SK-N-SH (cell line): ENCODE measurements around the gene DYDC2. TPM values are rescaled to one million over a fixed set of nuclear protein-coding genes. Genes with fewer than 3 reads are reported as not detected.

Experiments
- CTCF ChIA-PET: fragments of 300-600, 350-600 bp; formaldehyde crosslinking; extraction: SDS; loops from one replicate; lab custom pipeline; 2021; lab: Yijun Ruan, JAX
- POLR2A ChIA-PET: fragments of 350-600 bp; sonication (Branson Sonifier 250); formaldehyde crosslinking; extraction: SDS; loops from one replicate; lab custom pipeline; 2020; ENCODE audit warnings: antibody characterized with exemption, inconsistent platforms; lab: Yijun Ruan, JAX
- DNase-seq: peaks from one replicate; pipeline ENCODE4 v3.0.0; 2012
- H2AFZ ChIP-seq: fragments of 200-600 bp; sonication (generic); 2 replicates; pipeline ENCODE4 v1.8.1; 2016; ENCODE audit warnings: antibody characterized with exemption, mild to moderate bottlenecking, low read depth
- H3F3A ChIP-seq: fragments of 200-600 bp; sonication (generic); replicated peaks from 2 replicates; pipeline ENCODE3; 2016; ENCODE audit warnings: antibody characterized with exemption, mild to moderate bottlenecking; ENCODE audit not compliant: insufficient read depth
- H3K27ac ChIP-seq, 2 experiments: fragments of 200-500 bp in 1 of 2; fragments of 200-600 bp in 1 of 2; sonication (Bioruptor generic) in 1 of 2; sonication (generic), shearing (Covaris generic) in 1 of 2; 2 replicates each; pipeline versions ENCODE4 v1.5.1 to v1.6.1; 2014 to 2016; ENCODE audit warnings: low read depth in 2 of 2, inconsistent platforms in 1 of 2, low read length in 1 of 2, mild to moderate bottlenecking in 1 of 2, mixed read lengths in 1 of 2
- H3K27me3 ChIP-seq: fragments of 200-600 bp; sonication (generic), shearing (Covaris generic); 2 replicates; pipeline ENCODE4 v1.6.1; 2016; ENCODE audit warnings: mixed run types; ENCODE audit not compliant: insufficient read depth
- H3K36me3 ChIP-seq, 2 experiments: fragments of 200-500 bp in 1 of 2; fragments of 200-600 bp in 1 of 2; sonication (Bioruptor generic) in 1 of 2; sonication (generic) in 1 of 2; replicated peaks in 1 of 2; 2 replicates each; pipeline versions ENCODE3 to v1.5.1; 2014 to 2016; ENCODE audit warnings: low read length in 1 of 2, mild to moderate bottlenecking in 1 of 2; ENCODE audit not compliant: insufficient read depth in 2 of 2, control insufficient read depth in 1 of 2
- H3K4me1 ChIP-seq, 2 experiments: fragments of 200-500 bp in 1 of 2; fragments of 200-600 bp in 1 of 2; sonication (Bioruptor generic) in 1 of 2; sonication (generic), shearing (Covaris generic) in 1 of 2; 2 replicates each; pipeline versions ENCODE4 v1.5.1 to v1.6.1; 2014 to 2016; ENCODE audit warnings: low read depth in 1 of 2, low read length in 1 of 2, mixed run types in 1 of 2; ENCODE audit not compliant: insufficient read depth in 2 of 2, control insufficient read depth in 1 of 2
- H3K4me2 ChIP-seq: fragments of 200-600 bp; sonication (generic), shearing (Covaris generic); 2 replicates; pipeline ENCODE4 v1.6.1; 2017; ENCODE audit warnings: mixed run types
- H3K4me3 ChIP-seq, 2 experiments: fragments of 200-500 bp in 1 of 2; fragments of 200-600 bp in 1 of 2; sonication (Bioruptor generic) in 1 of 2; sonication (generic), shearing (Covaris generic) in 1 of 2; 2 replicates each; pipeline versions ENCODE4 v1.5.1 to v1.8.1; 2014 to 2016; ENCODE audit warnings: low read depth in 2 of 2, inconsistent platforms in 1 of 2, low read length in 1 of 2, mild to moderate bottlenecking in 1 of 2, mixed read lengths in 1 of 2, moderate library complexity in 1 of 2
- H3K79me2 ChIP-seq: fragments of 200-600 bp; sonication (generic); 2 replicates; pipeline ENCODE4 v1.8.1; 2017; ENCODE audit warnings: mild to moderate bottlenecking; ENCODE audit not compliant: insufficient read depth
- H3K9ac ChIP-seq: fragments of 200-600 bp; sonication (generic); 2 replicates; pipeline ENCODE4 v1.6.1; 2017; ENCODE audit warnings: mixed run types
- H3K9me2 ChIP-seq: fragments of 200-600 bp; sonication (generic); 2 replicates; pipeline ENCODE4 v1.6.1; 2017; ENCODE audit warnings: mixed run types
- H3K9me3 ChIP-seq: fragments of 200-600 bp; sonication (generic); 2 replicates; pipeline ENCODE4 v1.6.1; 2017; ENCODE audit warnings: mixed run types, mild to moderate bottlenecking, moderate library complexity
- H4K20me1 ChIP-seq: fragments of 200-600 bp; sonication (generic); 2 replicates; pipeline ENCODE4 v1.6.1; 2017; ENCODE audit warnings: mild to moderate bottlenecking, mixed run types; ENCODE audit not compliant: insufficient read depth
- EZH2phosphoT487 ChIP-seq: fragments of 200-600 bp; sonication (generic); IDR thresholded peaks from 2 replicates; pipeline ENCODE4 v1.6.1; 2017; ENCODE audit warnings: low read depth, mixed run types, mild to moderate bottlenecking, antibody characterized with exemption, moderate library complexity, borderline replicate concordance
- FOSL2 ChIP-seq: IDR thresholded peaks from 2 replicates; pipeline ENCODE4 v1.4.0; 2012; ENCODE audit warnings: low read depth, mild to moderate bottlenecking, moderate library complexity, borderline replicate concordance
- FOXJ3 ChIP-seq: sonication (generic); formaldehyde crosslinking; IDR thresholded peaks from 2 replicates; pipeline ENCODE4 v1.5.1; 2020; ENCODE audit warnings: mild to moderate bottlenecking, missing genetic modification reagents
- MAX ChIP-seq: IDR thresholded peaks from 2 replicates; pipeline ENCODE4 v1.4.0; 2012; ENCODE audit warnings: low read depth
- NFIC ChIP-seq: IDR thresholded peaks from 2 replicates; pipeline ENCODE4 v1.4.0; 2012; ENCODE audit warnings: borderline replicate concordance
- NRF1 ChIP-seq: IDR thresholded peaks from 2 replicates; pipeline ENCODE4 v1.6.1; 2012; ENCODE audit warnings: low read depth, mild to moderate bottlenecking, low read length
- RAD21 ChIP-seq: IDR thresholded peaks from 2 replicates; pipeline ENCODE4 v1.6.1; 2012; ENCODE audit warnings: mild to moderate bottlenecking, low read length
- RCOR1 ChIP-seq: fragments of 150-350 bp; IDR thresholded peaks from 2 replicates; pipeline ENCODE4 v1.6.1; 2017; ENCODE audit warnings: antibody characterized with exemption, low read length
- SIN3A ChIP-seq: IDR thresholded peaks from 2 replicates; pipeline ENCODE4 v1.6.1; 2012; ENCODE audit warnings: low read depth, mild to moderate bottlenecking, low read length, moderate library complexity, borderline replicate concordance
- TAF1 ChIP-seq: IDR thresholded peaks from 2 replicates; pipeline ENCODE4 v1.6.1; 2012; ENCODE audit warnings: low read depth, mild to moderate bottlenecking, low read length, moderate library complexity, borderline replicate concordance
- USF2 ChIP-seq: fragments of 150-350 bp; IDR thresholded peaks from 2 replicates; pipeline ENCODE4 v1.6.1; 2017; ENCODE audit warnings: antibody characterized with exemption, low read length, low read depth, borderline replicate concordance
- WGBS: methylation state at CpG from one replicate; pipeline ENCODE4 v1.1.6; 2017; ENCODE audit warnings: low lambda C conversion rate; 5-methylcytosine and 5-hydroxymethylcytosine counted together
- polyA plus RNA-seq, 3 experiments: library from polyadenylated mRNA; depleted of rRNA; stranded (reverse); fragments of >200 nt; gene quantifications; 2 replicates each; pipeline ENCODE4 v1.2.3, GENCODE V29; 2012

The DYDC2 gene
- polyA plus RNA-seq, 1 of the 3 experiments (the other 2 are of a cell fraction): 0.08 TPM

GRCh38 chr10:80406204-80406603 lies 49.6 kb downstream of the DYDC2 start:
- ChIA-PET POLR2A (no interaction called here), CTCF (interaction anchor here (0.6 to 3.5 kb wide), 5 partner anchors 9 to 100 kb away, joined by 3 to 16 read pairs (median 4); no protein-coding TSS in a partner anchor)
- 71% methylated on average over 4 of the region's 4 CpGs for WGBS
- no peaks in the 10 kb centered on the region for H3K9me3 ChIP-seq
- H3K27me3 ChIP-seq: no peaks in the 10 kb centered on the region
- H4K20me1 ChIP-seq: no peaks in the 10 kb centered on the region
- no peak overlapping the region for H3K27ac ChIP-seq
- H3K4me2 ChIP-seq: no peak overlapping the region
- no peaks in the 10 kb centered on the region for H3K79me2 ChIP-seq
- H3K36me3 ChIP-seq: no peaks in the 10 kb centered on the region
- H3K9ac ChIP-seq: no peak overlapping the region
- H2AFZ ChIP-seq: no peak overlapping the region
- TF ChIP-seq FOXJ3 (no peak), TAF1 (no peak), NRF1 (no peak), EZH2phosphoT487 (no peak), NFIC (no peak), USF2 (no peak), FOSL2 (no peak), MAX (no peak)
- no peaks in the 10 kb centered on the region for H3K9me2 ChIP-seq
- H3F3A ChIP-seq: peaks cover 5% of the 10 kb centered on the region
- DNase-seq: no peak
- H3K4me1 ChIP-seq: peaks cover 0 to 30% of the 10 kb centered on the region in 2 experiments; a peak in 2 of 4 replicates
- H3K4me3 ChIP-seq: no peak overlapping the region

- Histone ChIP-seq H4K20me1 (no peaks in the 10 kb centered on the region), H3K4me3 (peak overlapping the region; percentile 69 to 88), H3K9me2 (no peaks in the 10 kb centered on the region), H3K79me2 (no peaks in the 10 kb centered on the region; the same call in 1 of the 2 replicates), H2AFZ (peak overlapping the region; percentile 96), H3K27ac (peak overlapping the region in 1 of 2 experiments; percentile 78; a peak in 3 of 4 replicates), H3K4me2 (peak overlapping the region; percentile 92), H3K9ac (peak overlapping the region; percentile 56; the same call in 1 of the 2 replicates), H3K27me3 (no peaks in the 10 kb centered on the region), H3K36me3 (no peaks in the 10 kb centered on the region), H3K4me1 (peaks cover 10 to 45% of the 10 kb centered on the region in 2 experiments; a peak in 3 of 4 replicates), H3K9me3 (no peaks in the 10 kb centered on the region), H3F3A (peaks cover 5% of the 10 kb centered on the region)
- POLR2A ChIA-PET: interaction anchor here (0.6 to 1.7 kb wide), 9 partner anchors 14 to 121 kb away, joined by 3 to 9 read pairs (median 5); no protein-coding TSS in a partner anchor
- peak; percentile 65 for DNase-seq
- 11% methylated on average over 16 of the region's 16 CpGs for WGBS
- CTCF ChIA-PET: interaction anchor here (0.8 to 3.5 kb wide), 6 partner anchors 11 to 98 kb away, joined by 3 to 16 read pairs (median 4); no protein-coding TSS in a partner anchor
- TF ChIP-seq NFIC (no peak), RCOR1 (no peak), RAD21 (no peak), SIN3A (no peak)
Measured at GRCh38 chr10:80407812-80408241, 51.2 kb downstream of the DYDC2 start.
